Mesenchymal stem cell (in vitro differentiated cells and primary cell): ENCODE data around the gene TMEM253.

Experiments
- DNase-seq: peaks from one replicate; pipeline ENCODE4 v3.0.0-alpha.2; 2013
- H2AFZ ChIP-seq: one replicate; pipeline ENCODE4 v1.6.1; 2013; ENCODE audit warnings: low read depth, mild to moderate bottlenecking, control low read depth, inconsistent platforms, low read length, moderate library complexity
- H2AK5ac ChIP-seq: 2 replicates; pipeline ENCODE4 v1.6.1; 2013; ENCODE audit warnings: low read length, moderate library complexity, mild to moderate bottlenecking, inconsistent platforms; ENCODE audit not compliant: severe bottlenecking
- H2BK120ac ChIP-seq: one replicate; pipeline ENCODE4 v1.6.1; 2013; ENCODE audit warnings: low read depth, mild to moderate bottlenecking, inconsistent platforms, low read length, moderate library complexity
- H2BK12ac ChIP-seq, 2 experiments: one replicate each; pipeline ENCODE4 v1.6.1; 2013; ENCODE audit warnings: inconsistent platforms in 2 of 2, low read length in 2 of 2, mild to moderate bottlenecking in 2 of 2, moderate library complexity in 2 of 2, control low read depth in 1 of 2
- H2BK15ac ChIP-seq: one replicate; pipeline ENCODE4 v1.6.1; 2013; ENCODE audit warnings: mild to moderate bottlenecking, low read depth, inconsistent platforms; ENCODE audit not compliant: poor library complexity, severe bottlenecking
- H2BK5ac ChIP-seq: 2 replicates; pipeline ENCODE4 v1.6.1; 2013; ENCODE audit warnings: low read depth, mild to moderate bottlenecking, low read length, control low read depth, inconsistent platforms; ENCODE audit not compliant: poor library complexity, severe bottlenecking
- H3K14ac ChIP-seq, 2 experiments: one replicate each; pipeline ENCODE4 v1.6.1; 2013; ENCODE audit warnings: inconsistent platforms in 2 of 2, low read length in 2 of 2, control low read depth in 1 of 2, mild to moderate bottlenecking in 1 of 2, moderate library complexity in 1 of 2
- H3K18ac ChIP-seq, 2 experiments: one replicate each; pipeline ENCODE4 v1.6.1; 2013; ENCODE audit warnings: inconsistent platforms in 2 of 2, low read length in 2 of 2, control low read depth in 1 of 2, low read depth in 1 of 2, mild to moderate bottlenecking in 1 of 2
- H3K23ac ChIP-seq, 2 experiments: one replicate each; pipeline ENCODE4 v1.6.1; 2013; ENCODE audit warnings: inconsistent platforms in 2 of 2, low read length in 2 of 2, mild to moderate bottlenecking in 2 of 2, moderate library complexity in 2 of 2, control low read depth in 1 of 2
- H3K27ac ChIP-seq: 2 replicates; pipeline ENCODE4 v1.5.1; 2013; ENCODE audit warnings: mild to moderate bottlenecking, moderate library complexity, low read length, control low read depth, inconsistent platforms; ENCODE audit not compliant: poor library complexity, severe bottlenecking
- H3K27me3 ChIP-seq, 2 experiments: 2 replicates each; pipeline versions ENCODE4 v1.6.1 to v1.7.0; 2013; ENCODE audit warnings: low read length in 2 of 2, mild to moderate bottlenecking in 2 of 2, moderate library complexity in 2 of 2, control low read depth in 1 of 2, inconsistent platforms in 1 of 2; ENCODE audit not compliant: control insufficient read depth in 1 of 2, insufficient read depth in 1 of 2
- H3K36me3 ChIP-seq, 2 experiments: 2 replicates each; pipeline versions ENCODE4 v1.6.1 to v1.7.0; 2013; ENCODE audit warnings: low read length in 2 of 2, control low read depth in 1 of 2, inconsistent platforms in 1 of 2, low read depth in 1 of 2, mild to moderate bottlenecking in 1 of 2; ENCODE audit not compliant: insufficient read depth in 2 of 2, control insufficient read depth in 1 of 2
- H3K4ac ChIP-seq, 2 experiments: one replicate each; pipeline ENCODE4 v1.6.1; 2013; ENCODE audit warnings: inconsistent platforms in 2 of 2, low read length in 2 of 2, mild to moderate bottlenecking in 2 of 2, moderate library complexity in 2 of 2, control low read depth in 1 of 2, low read depth in 1 of 2
- H3K4me1 ChIP-seq: 2 replicates; pipeline ENCODE4 v1.6.1; 2013; ENCODE audit warnings: low read depth, low read length, control low read depth; ENCODE audit not compliant: control insufficient read depth, insufficient read depth
- H3K4me2 ChIP-seq: 2 replicates; pipeline ENCODE4 v1.6.1; 2013; ENCODE audit warnings: low read length, mild to moderate bottlenecking, inconsistent platforms; ENCODE audit not compliant: poor library complexity, severe bottlenecking
- H3K4me3 ChIP-seq, 2 experiments: 2 replicates each; pipeline versions ENCODE4 v1.5.1 to v1.7.0; 2013; ENCODE audit warnings: low read length in 2 of 2, mild to moderate bottlenecking in 2 of 2, control low read depth in 1 of 2, low read depth in 1 of 2; ENCODE audit not compliant: insufficient read depth in 1 of 2
- H3K79me1 ChIP-seq: replicated peaks from 2 replicates; pipeline ENCODE4 v1.6.1; 2013; ENCODE audit warnings: mild to moderate bottlenecking, control low read depth, low read length, inconsistent platforms; ENCODE audit not compliant: poor library complexity, severe bottlenecking
- H3K9ac ChIP-seq: 2 replicates; pipeline ENCODE4 v1.7.0; 2013; ENCODE audit warnings: mild to moderate bottlenecking, low read length, moderate library complexity
- H3K9me3 ChIP-seq: 2 replicates; pipeline ENCODE4 v1.7.0; 2013; ENCODE audit warnings: mild to moderate bottlenecking, low read length; ENCODE audit not compliant: control insufficient read depth
- H4K8ac ChIP-seq: one replicate; pipeline ENCODE4 v1.6.1; 2013; ENCODE audit warnings: inconsistent platforms, mild to moderate bottlenecking, low read length, moderate library complexity
- H4K91ac ChIP-seq: one replicate; pipeline ENCODE4 v1.6.1; 2013; ENCODE audit warnings: mild to moderate bottlenecking, low read length, inconsistent platforms
- WGBS: methylation state at CpG from one replicate; pipeline ENCODE4 v1.1.7; 2013; ENCODE audit warnings: mixed read lengths; 5-methylcytosine and 5-hydroxymethylcytosine counted together

The TMEM253 gene

DNA sequence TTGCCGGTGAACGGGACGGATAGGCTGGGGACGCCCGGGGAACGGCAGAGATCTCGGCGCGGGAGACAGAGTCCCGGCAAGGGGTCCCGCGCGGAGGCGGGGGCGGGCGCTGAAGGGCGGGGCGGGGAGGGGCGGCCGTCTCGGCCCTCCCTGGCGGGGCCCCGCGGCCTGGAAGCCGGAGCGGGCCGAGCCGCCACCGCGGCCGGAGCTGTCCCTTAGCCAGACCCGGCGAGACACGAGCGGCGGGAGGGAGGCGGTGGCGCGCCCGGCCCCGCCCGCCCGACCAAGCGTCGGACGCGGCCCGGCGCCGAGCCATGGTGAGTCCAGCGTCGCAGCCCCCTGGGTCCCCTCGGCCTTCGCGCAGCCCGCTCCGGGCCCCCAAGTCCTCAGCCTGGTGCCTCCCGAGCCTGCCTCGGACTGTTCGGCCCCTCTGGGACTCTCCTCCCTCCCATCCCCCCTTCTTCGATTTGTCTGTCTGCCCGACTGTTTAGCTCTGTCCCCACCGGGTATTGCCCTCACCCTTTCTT lies 30.7 kb upstream of the TMEM253 start, which contains the start of gene ARHGEF40:
Gene ARHGEF40, plus strand, starts transcription at position 222 of the 527 bp plus-strand sequence. Its CDS starts 93 bp downstream, at position 315.
- Histone ChIP-seq H2AK5ac (peak within 1 kb of the TSS; percentile 82), H4K8ac (peak within 1 kb of the TSS; percentile 90), H2BK5ac (peak within 1 kb of the TSS; percentile 91), H2BK120ac (peak within 1 kb of the TSS; percentile 84), H3K23ac (peak within 1 kb of the TSS in 1 of 2 experiments; percentile 63), H3K9me3 (no peaks in the 10 kb centered on the region), H3K4me1 (peaks cover 29% of the 10 kb centered on the region), H3K4me3 (peak within 1 kb of the TSS; percentile 84 to 92), H2AFZ (peak within 1 kb of the TSS; percentile 72), H3K14ac (peak within 1 kb of the TSS in 1 of 2 experiments; percentile 97), H3K36me3 (peaks cover 24 to 25% of the 10 kb centered on the region in 2 experiments), H3K4me2 (peak within 1 kb of the TSS; percentile 95), H3K79me1 (peaks cover 26% of the 10 kb centered on the region), H3K27me3 (no peaks in the 10 kb centered on the region), H3K27ac (peak within 1 kb of the TSS; percentile 100), H2BK15ac (peak within 1 kb of the TSS; percentile 99), H4K91ac (peak within 1 kb of the TSS; percentile 89), H2BK12ac (peak within 1 kb of the TSS; percentile 90), H3K18ac (peak within 1 kb of the TSS; percentile 92 to 94), H3K9ac (peak within 1 kb of the TSS; percentile 88), H3K4ac (peak within 1 kb of the TSS; percentile 79 to 96)
- DNase-seq = peak; percentile 53
- under 1% methylated on average over 45 of the region's 63 CpGs for WGBS

- peak overlapping the region in 1 of 2 experiments; percentile 57 for H3K23ac ChIP-seq
- peak overlapping the region; percentile 100 for H3K27ac ChIP-seq
- H3K79me1 ChIP-seq = peaks cover 32% of the 10 kb centered on the region
- H2BK120ac ChIP-seq = peak overlapping the region; percentile 64
- peaks cover 30% of the 10 kb centered on the region in 2 experiments for H3K36me3 ChIP-seq
- H2BK15ac ChIP-seq = peak overlapping the region; percentile 95
- H3K14ac ChIP-seq = peak overlapping the region in 1 of 2 experiments; percentile 97
- peak overlapping the region; percentile 82 for H2AK5ac ChIP-seq
- H3K4me1 ChIP-seq = peaks cover 29% of the 10 kb centered on the region
- whole genome bisulfite sequencing = 2% methylated on average over 19 of the region's 23 CpGs
- peak overlapping the region; percentile 79 to 96 for H3K4ac ChIP-seq
- peak overlapping the region; percentile 91 for H2BK5ac ChIP-seq
- DNase-seq = peak; percentile 75
- peak overlapping the region; percentile 90 to 94 for H3K18ac ChIP-seq
- H4K91ac ChIP-seq = peak overlapping the region; percentile 86
- peak overlapping the region; percentile 90 for H4K8ac ChIP-seq
- peak overlapping the region; percentile 46 for H2AFZ ChIP-seq
- H3K9me3 ChIP-seq = no peaks in the 10 kb centered on the region
- peak overlapping the region; percentile 88 for H3K9ac ChIP-seq
- H2BK12ac ChIP-seq = peak overlapping the region; percentile 90
- peak overlapping the region; percentile 91 for H3K4me2 ChIP-seq
- no peaks in the 10 kb centered on the region for H3K27me3 ChIP-seq
- peak overlapping the region; percentile 84 to 92 for H3K4me3 ChIP-seq
Measured at GRCh38 chr14:21070610-21071224, 30.1 kb upstream of the TMEM253 start.

- peak overlapping the region in 1 of 2 experiments; percentile 97 for H3K14ac ChIP-seq
- peak overlapping the region; percentile 96 for H4K91ac ChIP-seq
- H3K27me3 ChIP-seq = no peaks in the 10 kb centered on the region
- H2AK5ac ChIP-seq = peak overlapping the region; percentile 79
- peak overlapping the region; percentile 100 for H3K27ac ChIP-seq
- H4K8ac ChIP-seq = peak overlapping the region; percentile 90
- H2AFZ ChIP-seq = peak overlapping the region; percentile 46
- peak overlapping the region; percentile 84 to 96 for H3K4ac ChIP-seq
- H3K79me1 ChIP-seq = peaks cover 39% of the 10 kb centered on the region
- peaks cover 35 to 37% of the 10 kb centered on the region in 2 experiments for H3K36me3 ChIP-seq
- peak overlapping the region; percentile 90 for H2BK12ac ChIP-seq
- peaks cover 29% of the 10 kb centered on the region for H3K4me1 ChIP-seq
- peak overlapping the region; percentile 90 to 94 for H3K18ac ChIP-seq
- H3K9me3 ChIP-seq = no peaks in the 10 kb centered on the region
- H3K9ac ChIP-seq = peak overlapping the region; percentile 88
- peak overlapping the region; percentile 92 for H2BK5ac ChIP-seq
- H3K4me2 ChIP-seq = peak overlapping the region; percentile 91
- peak overlapping the region in 1 of 2 experiments; percentile 81 for H3K23ac ChIP-seq
- peak overlapping the region; percentile 64 for H2BK120ac ChIP-seq
- DNase-seq = peak; percentile 96
- H2BK15ac ChIP-seq = peak overlapping the region; percentile 95
- H3K4me3 ChIP-seq = peak overlapping the region; percentile 84 to 92
- under 1% methylated on average over 35 of the region's 37 CpGs for WGBS
Measured at GRCh38 chr14:21071225-21072030, 29.4 kb upstream of the TMEM253 start.
